Activated gamma-delta T cell treated with Interleukin-2 at 50 U/mL for 16 hours (primary cell): Measurements from ENCODE around the gene TMEM187.
"Not testable (repeated sequence)": the region's sequence is repeated elsewhere in the genome, so short reads cannot be mapped to it uniquely, and the experiment has no call there.

ENCODE experiments used
- DNase-seq: peaks from one replicate; pipeline ENCODE4 v3.0.0-alpha.2; 2020

TMEM187 gene

DNA sequence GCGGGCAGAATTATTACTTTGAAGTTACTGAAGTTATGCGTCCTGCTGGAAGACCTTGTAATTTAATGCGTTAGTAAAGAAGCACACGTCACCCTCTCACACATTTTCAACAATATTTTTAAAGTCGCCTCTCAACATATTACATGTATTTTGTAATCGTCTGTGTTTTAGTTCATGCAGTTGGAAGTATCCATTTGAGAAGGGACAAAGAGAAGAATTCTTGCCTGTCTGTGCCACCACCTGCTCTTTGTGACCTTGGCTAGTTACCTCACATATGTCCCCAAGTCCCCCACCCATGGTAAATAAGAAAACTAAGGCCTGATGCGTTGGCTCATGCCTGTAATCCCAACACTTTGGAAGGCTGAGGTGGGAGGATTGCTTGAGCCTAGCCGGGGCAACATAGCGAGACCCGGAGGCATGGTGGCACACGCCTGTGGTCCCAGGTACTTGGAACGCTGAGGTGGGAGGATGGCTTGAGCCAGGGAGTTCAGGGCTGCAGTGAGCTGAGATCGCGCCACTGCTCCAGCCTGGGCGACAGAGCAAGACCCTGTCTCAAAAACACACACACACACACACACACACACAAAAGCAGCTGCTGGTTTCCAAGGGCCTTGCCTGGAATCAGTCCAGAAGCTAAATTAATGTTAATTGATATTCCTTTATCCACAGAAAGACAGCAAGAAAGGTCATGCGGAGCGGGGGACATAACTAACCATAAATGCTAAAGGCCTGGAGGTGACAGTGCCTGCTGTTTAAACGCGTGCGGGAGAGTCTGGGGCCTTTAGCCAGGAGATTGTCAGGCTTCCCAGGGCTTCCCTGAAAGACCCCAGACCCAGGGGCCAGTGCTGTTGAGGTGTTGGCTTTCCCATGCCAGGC is 811 bp downstream of the TMEM187 start:
- DNase-seq = no peak

DNA sequence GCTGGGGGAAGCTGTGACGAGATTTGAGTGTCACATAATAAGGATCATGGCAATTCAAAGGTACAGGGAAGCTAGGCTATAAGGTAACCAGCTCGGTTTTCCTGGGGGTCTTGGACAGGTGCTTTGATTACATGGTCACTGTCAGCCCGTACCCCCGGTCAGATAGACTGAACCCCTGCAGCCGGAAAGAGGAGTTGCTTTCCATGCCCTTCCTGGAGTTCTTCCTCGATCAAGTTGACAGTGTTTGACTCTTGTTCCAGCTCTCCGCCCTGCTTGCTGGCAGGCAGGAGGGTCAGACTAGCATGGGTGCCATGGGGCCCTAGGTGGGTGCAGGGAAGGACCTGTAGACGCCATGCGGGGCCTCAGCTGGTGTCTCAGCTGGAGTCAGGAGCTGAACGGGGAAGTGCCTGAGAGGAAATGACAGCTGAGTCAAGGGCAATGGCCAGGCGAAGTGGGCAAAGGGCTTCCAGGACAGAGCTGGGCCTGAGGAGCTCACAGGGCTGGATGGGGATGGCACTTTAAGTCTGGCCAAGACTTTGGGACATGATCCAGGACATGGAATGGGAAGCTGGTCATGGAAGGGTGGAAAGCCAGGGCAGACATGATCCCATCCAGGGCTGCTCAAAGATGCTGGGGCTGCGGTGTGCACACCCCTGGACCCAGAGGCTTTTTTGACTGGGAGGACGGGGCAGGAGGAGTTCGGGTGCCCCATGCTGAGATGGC is 1.6 kb downstream of the TMEM187 start:
- no peak for DNase-seq

DNA sequence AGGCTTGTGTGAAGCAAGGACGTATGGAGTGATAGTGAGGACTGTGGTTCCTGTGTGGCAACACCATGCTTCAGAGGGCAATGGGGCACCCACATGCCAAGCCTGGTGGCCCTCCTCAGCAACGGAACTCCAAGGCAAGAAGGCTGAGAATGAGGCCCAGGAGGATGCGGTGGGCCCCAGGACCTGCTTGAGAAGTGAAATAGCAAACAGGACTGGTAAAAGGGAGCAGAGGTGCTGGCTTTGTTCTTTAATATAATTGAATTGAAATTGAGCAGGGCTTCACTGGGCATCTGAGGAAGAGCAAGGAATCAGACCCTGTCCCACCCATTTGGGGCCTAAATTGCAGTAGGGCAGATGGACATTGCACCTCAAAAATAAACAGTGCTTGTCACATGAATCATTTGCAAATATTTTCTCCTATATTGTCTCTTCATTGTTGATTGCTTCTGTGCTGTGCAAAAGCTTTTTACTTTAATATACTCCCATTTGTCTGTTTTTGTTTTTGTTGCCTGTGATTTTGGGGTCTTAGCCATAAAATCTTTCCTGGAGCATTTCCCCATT is 2.3 kb downstream of the TMEM187 start:
- DNase-seq = no peak

DNA sequence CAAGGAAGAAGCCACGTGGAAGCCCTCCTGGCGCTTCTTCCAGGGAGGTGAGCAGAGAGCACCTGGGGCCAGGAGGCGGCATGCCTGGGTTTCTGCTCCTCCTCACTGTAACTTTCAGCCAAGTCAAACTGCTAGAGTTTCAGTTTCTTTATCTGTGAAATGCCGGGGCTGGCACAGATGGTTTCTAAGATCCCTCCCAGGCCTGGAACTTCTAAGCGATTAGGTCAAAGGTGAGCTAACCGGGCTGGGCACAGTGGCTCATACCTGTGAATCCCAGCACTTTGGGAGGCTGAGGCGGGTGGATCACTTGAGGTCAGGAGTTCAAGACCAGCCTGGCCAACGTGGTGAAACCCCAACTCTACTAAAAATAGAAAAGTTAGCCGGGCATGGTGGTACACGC is 7.8 kb downstream of the TMEM187 start:
- DNase-seq = not testable (repeated sequence)

DNA sequence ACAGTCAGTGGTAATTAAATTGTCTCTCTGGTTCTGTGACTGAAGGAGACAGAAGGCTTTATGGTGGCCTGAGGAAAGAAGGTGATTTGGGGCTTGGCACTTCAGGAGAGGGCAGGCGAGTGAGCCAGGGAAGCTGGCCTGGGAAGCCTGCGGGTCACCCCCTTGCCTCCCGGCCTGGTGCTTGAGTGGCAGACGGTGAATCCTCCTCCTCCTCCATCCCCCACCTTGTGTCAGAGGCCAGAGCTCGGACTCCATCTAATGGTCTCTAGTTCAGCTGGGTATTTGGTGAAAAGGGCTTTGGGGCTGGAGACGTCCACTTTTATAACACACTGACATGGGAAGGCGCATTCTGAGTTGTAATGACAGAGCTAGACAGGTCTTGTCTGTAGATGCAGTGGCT is 8.7 kb downstream of the TMEM187 start:
- DNase-seq = no peak

GRCh38 chrX:153981771-153982533 is 9.4 kb downstream of the TMEM187 start:
- peak; percentile 40 for DNase-seq

GRCh38 chrX:153983321-153983801 is 10.8 kb downstream of the TMEM187 start:
- DNase-seq = no peak

DNA sequence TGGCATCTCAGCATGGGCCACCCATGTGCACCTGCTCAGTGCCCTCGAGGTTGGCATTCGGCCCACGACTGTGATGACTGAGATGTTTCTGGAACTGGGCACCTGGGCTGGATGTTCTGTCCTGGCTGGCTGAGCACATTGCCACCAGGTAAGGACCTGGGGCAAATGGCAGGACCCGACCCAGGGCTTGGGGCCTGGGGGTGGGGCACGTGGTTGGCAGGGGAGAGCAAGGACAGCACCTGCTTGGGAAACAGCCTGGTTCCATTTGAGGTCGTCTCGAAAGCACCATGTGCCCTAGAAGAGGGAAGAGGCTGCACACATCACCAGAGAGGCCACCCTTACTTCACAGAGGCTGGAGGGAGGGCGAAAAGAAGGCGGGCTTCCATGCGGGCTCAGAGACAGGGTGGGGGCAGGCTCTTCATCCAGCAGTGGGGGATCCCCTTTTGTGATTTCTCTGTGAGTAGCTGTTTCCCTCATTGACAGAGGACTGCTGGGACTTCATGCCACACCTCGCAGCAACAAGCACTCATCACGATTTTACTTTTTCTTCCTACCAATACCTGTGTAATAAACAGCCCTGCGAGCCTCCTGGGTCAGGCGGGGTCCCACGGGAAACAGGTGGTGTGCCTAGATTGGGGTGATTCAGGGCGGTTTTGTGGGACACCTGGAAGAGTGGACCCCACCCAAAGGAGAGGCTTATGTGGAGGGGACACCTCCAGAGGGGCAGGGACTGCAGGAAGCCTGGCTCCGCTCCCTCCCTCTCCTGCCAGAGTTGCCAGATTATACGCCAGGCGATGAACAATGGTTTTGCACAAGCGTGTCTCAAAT is 12.0 kb downstream of the TMEM187 start:
- no peak for DNase-seq

DNA sequence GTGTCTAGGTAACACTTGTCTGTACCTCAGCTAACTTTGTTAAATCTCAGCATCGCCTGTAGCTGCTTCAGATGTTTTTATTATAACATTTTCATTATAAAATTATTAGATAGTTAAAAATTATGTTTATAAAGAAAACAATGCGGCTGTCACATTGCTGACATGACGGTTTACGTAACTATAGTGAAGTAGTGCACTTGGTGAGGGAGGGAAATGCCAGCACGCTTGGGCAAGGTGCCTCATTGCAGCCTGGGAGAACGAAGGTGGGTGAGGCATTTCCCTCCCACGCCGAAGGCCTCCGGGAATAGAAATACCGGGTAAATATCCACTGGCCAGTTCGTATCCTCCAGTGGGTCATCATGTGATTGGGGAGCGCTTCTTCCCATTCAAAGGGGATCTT is 15.9 kb downstream of the TMEM187 start:
- no peak for DNase-seq

DNA sequence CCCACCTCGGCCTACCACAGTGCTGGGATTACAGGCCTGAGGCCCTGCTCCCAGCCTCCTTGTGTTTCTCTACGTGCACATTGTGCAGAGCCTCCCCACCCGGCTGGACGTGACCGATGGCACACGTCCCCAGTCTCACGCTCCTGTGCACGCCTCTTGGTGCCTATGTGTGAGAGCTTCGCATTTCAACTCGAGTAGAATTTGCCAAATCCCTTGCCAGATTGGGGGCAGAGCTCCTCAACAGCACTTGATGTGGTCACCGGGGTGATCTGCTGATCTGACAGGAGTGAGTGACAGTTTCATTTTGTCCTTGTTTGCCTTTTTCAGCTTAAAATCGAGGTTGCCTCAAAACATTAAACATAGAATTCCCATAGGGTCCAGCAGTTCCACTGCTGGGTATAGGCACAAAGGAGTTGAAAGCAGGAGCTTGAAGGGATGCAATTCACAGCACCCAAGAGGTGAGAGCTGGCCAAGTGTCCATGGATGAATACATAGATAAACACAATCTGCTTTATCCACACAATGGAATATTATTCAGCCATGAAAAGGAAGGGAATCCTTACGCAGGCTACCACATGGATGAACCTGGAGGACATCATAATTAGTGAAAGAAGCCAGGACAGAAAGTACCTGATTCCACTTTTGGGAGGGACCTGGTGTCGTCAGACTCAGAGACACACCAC is 17.6 kb downstream of the TMEM187 start:
- no peak for DNase-seq

- DNase-seq = no peak
Observed at GRCh38 chrX:153991013-153991580, 18.5 kb downstream of the TMEM187 start.

- DNase-seq = no peak
Observed at GRCh38 chrX:153992180-153992579, 19.6 kb downstream of the TMEM187 start.

DNA sequence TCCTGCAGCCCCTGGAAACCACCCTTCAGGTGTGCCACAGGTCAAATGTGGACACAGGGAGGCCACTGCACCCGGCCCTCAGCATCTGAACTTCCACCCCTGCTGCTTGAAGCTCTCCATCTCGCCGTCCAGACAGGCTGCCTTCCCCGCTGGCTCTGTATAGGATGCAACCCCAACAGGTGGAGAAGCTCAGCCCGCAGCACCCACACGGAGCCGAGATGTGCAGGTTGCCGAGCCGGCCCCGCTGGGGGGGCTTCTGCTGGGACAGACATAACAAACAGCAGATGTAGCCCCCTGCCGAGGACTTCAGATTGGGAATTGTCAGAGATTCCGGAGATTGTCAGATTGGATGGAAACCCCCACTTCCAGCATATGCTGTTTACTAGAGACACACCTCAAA is 20.5 kb downstream of the TMEM187 start:
- DNase-seq = no peak

DNA sequence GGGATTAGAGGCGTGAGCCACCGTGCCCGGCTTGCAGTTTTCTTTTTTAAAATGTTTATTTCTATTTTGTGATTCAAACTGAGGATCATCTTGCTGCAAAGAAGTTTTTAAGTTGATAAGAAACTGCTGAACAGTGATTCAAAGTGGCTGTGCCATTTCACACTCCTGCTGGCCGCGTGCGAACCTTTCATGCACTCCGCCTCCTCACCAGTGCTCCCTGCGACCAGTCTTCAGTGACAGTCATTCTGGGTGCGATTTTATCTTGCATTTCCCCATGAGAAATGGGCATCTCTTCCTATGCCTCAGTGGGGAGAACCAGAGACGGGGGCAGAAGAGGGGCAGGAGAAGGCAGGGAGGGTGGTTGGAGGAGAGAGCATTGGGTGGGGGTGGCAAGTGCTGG is 21.4 kb downstream of the TMEM187 start:
- no peak for DNase-seq

- DNase-seq = not testable (repeated sequence)
Observed at GRCh38 chrX:153994398-153994797, 21.8 kb downstream of the TMEM187 start.

DNA sequence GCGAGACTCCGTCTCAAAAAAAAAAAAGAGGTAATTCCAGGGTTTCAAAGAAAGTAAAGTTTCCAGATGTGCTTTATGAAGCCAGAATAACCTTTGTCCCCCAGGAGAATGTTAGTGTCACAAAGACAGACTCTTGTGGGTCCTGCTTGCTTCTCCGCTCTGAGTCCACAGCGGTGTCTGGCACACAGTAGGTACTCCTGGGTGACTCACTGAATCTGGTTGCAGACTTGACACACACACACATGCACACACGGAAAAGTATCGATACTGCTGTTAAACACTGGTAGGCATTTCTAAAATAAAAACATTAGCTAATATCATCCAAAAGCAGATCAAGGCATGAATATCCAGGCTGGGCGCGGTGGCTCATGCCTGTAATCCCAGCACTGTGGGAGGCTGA is 22.9 kb downstream of the TMEM187 start:
- no peak for DNase-seq

DNA sequence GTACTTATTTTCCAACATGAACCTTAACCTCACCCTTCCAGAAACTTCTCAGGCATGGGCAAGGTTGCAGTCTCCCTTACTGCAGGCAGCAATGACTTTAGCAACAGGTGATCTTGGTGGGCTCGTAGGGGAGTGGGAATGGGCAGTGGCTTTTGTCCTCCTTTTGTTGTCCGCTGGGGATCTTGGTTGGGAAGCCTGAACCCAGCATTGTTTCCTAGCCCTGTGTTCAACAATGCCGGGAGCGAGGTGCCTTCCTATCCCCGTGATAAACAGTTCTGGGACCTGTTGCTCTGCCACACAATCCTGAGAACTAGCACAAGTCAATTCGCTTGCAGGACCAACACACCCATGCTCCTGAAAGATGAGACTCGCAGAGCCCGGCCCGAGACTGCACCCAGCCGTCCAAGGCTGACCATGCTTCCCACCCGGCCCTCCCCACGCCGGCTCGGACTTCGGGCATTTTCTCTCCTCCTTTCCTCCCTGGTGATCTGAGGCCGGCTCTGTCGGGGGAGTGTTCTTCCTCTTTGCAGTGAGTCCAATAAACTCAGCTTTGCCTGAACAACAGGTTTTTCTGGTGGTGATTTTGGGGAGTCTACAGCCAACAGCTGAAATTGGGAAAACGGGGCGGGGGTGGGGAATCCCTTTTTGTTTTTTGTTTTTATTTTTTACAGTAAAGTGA is 26.9 kb downstream of the TMEM187 start:
- DNase-seq = no peak

- DNase-seq = no peak
Observed at GRCh38 chrX:154000051-154000450, 27.5 kb downstream of the TMEM187 start.

- DNase-seq = peak; percentile 54
Observed at GRCh38 chrX:154002215-154002719, 29.7 kb downstream of the TMEM187 start.

DNA sequence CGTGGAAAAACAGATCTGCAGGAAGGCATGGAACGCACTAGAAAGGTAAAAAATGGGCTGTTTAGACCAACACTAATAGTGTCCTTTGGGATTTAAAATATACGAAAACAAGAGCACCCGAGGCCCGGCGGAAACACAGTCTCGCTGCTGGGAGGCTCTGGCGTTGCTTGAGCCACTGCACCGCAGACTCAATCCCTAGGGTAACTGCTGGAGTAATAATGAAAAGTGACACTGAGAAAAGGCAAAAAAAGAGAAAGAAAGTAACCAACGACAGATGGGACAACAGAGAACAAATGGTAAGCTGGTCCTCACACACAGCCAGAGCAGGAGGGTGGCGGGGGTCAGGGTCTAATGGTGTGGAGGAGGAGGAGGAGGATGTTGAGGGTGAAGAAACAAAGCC is 31.8 kb downstream of the TMEM187 start:
- no peak for DNase-seq
